ENCODE measurements around the gene LPXN.

GRCh38 chr11:58564231-58564630, 11.4 kb downstream of the LPXN start:
- no peak for TF ChIP-seq EZH2phosphoT487 (IDR thresholded peaks at IDR 0.05; ENCODE audit: low read depth, severe bottlenecking, unreplicated experiment)
- TF ChIP-seq, protein P1, sequence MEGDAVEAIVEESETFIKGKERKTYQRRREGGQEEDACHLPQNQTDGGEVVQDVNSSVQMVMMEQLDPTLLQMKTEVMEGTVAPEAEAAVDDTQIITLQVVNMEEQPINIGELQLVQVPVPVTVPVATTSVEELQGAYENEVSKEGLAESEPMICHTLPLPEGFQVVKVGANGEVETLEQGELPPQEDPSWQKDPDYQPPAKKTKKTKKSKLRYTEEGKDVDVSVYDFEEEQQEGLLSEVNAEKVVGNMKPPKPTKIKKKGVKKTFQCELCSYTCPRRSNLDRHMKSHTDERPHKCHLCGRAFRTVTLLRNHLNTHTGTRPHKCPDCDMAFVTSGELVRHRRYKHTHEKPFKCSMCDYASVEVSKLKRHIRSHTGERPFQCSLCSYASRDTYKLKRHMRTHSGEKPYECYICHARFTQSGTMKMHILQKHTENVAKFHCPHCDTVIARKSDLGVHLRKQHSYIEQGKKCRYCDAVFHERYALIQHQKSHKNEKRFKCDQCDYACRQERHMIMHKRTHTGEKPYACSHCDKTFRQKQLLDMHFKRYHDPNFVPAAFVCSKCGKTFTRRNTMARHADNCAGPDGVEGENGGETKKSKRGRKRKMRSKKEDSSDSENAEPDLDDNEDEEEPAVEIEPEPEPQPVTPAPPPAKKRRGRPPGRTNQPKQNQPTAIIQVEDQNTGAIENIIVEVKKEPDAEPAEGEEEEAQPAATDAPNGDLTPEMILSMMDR (IDR thresholded peaks at IDR 0.05; ENCODE audit: poor library complexity): no peak
- TF ChIP-seq EZH2 (IDR thresholded peaks at IDR 0.05; ENCODE audit: borderline replicate concordance): no peak

All from hepatocyte (in vitro differentiated cells).